GM21825 (cell line): ENCODE results near the gene NHLRC2.

ENCODE experiments used
- ATAC-seq: cut with Tn5 transposase; IDR thresholded peaks from one replicate; pipeline ENCODE4 v1.9.1; 2021; ENCODE audit warnings: mild to moderate bottlenecking, moderate library complexity; ENCODE audit not compliant: unreplicated experiment

NHLRC2 gene

DNA sequence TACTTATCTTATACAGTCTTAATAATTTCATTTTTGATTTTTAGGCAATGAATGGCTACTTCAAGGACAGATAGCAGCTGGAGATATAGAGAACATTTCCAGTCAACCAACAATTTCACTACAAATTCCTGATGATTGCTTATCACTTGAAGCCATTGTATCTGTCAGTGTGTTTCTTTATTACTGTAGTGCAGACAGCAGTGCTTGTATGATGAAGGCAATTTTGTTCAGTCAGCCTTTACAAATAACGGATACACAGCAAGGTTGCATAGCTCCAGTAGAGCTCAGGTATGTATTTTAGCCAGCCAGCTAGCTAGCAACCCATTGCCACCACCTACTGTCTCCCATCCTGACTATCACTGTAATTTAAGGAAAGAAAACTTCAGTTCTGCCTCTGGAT, 53.8 kb downstream of the NHLRC2 start:
- ATAC-seq, result no peak

DNA sequence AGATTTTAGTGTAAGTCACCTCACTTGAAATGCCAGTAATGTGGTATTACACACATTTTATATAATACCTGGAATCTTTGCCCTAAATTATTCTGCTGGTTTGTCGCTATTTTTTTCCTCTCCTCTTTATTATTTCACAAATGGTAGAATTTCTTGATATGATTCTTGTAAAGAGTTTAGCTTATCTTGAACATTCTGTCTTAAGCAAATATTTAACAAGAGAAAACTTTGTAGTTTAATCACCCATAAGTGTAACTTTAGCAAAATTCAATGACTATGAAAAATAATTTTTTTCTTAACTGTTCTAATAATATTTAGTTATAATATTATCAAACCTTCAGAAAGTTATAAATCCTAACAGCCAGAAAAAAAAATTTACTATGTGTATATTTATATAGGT, 56.7 kb downstream of the NHLRC2 start:
- ATAC-seq, result no peak

DNA sequence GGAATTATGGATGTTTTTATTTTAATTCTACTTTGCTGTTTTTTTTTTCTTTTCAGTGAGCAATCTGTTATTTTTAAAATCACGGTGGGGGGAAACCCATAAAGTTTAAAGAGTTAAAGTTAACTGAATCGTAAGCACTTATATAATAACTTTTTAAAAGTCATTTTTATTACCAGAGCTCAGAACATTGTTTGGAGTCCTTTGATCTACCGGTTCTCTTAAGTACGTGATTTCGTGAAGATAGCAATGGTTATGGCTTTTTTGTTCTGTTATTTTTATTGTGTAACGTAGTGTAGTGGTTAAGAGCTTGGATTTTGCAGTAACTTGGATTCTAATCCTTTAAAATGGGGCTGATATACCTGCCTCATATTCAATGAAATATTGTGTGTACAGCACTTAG, 57.4 kb downstream of the NHLRC2 start:
- ATAC-seq, result no peak

DNA sequence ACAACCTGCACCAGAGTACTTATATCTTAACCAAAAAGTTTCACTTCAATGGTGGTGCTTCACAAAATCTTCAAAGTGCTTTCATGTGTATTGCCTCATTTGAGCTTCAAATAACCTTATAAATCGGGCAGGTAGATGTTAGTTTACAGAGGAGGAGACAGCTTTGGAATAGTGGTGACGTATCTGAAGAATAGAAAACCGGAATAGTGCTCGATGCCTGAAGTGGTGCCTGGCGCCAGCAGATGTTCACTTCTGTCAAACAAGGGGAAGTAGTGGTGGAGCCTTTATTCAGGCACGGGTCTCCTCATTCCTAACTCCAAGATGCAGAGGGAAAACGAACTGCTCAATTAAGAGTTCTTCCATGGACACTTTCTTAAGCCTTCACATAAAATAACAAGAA, 58.1 kb downstream of the NHLRC2 start:
- ATAC-seq, result no peak

DNA sequence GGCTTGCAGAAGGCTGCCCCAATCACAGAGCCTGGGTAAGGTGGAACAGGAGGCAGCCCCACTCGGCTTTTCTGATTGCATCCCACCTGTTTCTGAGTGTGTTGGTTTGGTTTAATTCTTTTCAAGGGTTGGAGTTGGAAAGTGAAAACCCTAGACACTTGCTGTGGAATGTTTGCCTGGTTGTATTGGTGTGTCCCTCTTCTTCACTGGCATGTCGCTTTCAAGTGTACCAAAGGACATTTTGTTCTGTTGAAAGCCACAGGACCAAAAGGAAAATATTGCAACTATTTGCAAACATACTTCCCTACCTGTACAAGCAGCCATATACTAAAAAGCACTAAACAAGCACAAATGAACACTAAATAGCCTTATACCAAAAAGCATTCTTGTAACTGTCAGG, 60.5 kb downstream of the NHLRC2 start:
- no peak for ATAC-seq

DNA sequence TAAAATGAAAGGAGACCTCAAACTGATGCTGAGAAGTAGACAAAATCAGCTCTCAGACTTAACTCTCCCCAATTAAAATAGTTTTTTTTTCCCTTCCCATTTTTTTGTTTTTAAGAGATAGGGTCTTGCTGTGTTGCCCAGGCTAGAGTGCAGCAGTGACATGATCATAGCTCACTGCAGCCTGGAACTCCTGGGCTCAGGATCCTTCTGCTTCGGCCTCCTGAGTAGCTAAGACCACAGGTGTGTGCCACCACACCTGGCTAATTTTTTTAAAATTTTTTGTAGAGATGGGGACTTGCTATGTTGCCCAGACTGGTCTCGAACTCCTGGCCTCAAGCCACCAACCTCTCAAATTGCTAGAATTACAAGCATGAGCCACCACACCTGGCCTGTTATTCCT, 61.1 kb downstream of the NHLRC2 start:
- no peak for ATAC-seq

DNA sequence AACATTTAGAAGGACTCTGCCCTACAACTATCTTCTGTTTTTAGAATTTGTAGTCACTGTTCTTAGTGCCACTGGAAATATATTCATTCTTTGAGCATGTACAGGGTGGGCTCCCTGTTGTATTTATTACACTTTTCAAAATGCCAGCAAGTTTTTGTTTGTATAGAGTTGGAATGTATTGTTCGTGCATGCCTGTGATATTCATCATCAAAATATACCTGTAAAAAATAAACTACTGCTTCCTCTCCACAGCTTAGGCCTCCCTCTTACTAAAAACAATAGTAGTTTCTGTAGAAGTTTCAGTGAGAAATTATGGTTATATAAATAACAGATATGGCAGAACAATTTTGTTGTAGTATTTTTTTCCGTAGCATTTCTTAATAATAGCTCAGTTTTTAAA, 61.6 kb downstream of the NHLRC2 start:
- ATAC-seq, result no peak

DNA sequence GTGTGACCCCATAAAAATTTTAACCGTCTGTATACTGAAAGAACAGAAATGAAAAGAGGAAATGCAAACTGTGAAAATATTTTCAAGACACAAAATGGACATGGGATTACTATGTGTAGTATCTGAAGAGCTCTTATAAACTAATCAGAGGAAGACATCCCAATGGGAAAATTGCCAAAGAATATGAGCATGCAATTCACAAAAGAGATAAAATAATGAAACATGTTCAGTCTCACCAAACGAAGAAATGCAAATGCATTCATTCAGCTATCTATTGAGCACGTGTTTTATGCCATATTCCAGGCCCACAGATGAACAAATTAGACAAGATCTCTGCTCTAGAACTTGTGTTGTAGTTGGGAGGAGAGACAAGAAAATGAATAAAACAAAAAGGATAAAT, 63.2 kb downstream of the NHLRC2 start:
- no peak for ATAC-seq

DNA sequence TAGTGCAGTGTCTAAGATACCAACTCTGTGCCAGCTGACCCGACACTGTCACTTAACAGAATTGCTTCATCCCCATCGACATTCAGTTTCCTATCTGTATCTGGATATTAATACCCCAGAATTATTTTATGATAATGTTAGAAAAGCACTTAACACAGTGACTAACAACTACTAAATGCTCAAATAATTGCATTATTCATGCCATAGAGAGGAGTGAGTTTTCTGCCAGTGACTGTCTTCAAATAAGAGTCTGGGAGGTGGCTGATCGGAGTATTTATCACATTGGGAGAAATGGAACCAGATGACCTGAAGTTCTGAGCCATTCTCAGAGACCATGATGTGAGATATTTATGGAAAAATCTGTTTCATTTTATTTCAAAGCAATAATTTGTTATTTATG, 65.7 kb downstream of the NHLRC2 start:
- ATAC-seq, result no peak

DNA sequence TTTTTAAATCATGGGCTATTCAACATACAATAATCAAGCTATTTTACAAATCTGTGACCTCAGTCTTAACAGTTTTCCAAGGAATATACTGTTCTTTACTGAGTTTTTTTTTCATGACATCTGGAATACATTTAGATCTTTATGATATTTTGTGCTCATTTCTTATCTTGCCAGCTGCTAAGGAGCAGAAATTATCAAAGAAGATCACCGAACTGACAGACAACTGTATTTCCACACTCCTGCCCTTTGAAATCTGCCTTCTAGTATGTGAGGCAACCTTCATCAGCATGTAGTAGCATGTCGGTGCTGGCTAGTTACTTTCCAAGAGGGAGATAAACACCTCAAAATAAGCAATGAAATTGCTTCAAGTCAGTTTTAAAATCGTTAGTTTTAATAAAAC, 66.4 kb downstream of the NHLRC2 start:
- ATAC-seq, result no peak

DNA sequence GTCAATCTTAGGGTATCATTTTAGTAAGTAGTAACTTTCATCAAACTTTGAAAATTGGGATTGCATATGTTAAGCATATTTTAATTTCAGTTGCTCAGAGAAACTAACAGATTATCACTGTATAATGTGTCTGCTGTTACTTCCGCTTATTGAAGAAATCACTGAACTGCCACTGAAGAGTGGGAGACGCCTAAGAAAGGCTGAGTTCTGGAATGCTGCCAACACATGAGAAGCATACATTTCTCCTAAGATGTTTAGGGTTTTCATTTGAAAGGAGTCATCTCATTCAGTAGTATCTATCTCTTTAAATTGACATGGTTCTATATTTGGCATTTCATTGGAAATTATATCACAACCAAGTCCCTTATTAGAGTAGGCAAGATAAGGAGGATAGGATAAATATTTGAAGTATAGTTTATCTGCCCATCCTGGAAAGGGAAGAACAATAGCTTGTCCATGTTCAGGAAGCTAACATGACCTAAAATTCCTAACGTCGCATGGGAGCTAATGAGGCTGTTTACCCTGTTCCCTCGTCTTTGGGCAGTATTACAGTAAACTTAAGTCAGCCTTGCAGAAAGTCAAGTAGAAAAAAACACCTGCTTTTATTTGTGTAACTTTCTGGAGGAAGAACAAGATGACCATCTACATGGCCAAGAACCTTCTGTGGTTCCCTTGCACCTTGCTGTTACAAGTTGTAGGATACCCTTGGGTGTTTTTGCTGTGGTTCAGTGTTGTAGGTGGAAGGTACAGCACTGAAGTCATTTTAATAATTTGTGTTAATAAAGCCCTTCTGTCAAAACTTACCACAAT, 67.3 kb downstream of the NHLRC2 start:
- no peak for ATAC-seq

DNA sequence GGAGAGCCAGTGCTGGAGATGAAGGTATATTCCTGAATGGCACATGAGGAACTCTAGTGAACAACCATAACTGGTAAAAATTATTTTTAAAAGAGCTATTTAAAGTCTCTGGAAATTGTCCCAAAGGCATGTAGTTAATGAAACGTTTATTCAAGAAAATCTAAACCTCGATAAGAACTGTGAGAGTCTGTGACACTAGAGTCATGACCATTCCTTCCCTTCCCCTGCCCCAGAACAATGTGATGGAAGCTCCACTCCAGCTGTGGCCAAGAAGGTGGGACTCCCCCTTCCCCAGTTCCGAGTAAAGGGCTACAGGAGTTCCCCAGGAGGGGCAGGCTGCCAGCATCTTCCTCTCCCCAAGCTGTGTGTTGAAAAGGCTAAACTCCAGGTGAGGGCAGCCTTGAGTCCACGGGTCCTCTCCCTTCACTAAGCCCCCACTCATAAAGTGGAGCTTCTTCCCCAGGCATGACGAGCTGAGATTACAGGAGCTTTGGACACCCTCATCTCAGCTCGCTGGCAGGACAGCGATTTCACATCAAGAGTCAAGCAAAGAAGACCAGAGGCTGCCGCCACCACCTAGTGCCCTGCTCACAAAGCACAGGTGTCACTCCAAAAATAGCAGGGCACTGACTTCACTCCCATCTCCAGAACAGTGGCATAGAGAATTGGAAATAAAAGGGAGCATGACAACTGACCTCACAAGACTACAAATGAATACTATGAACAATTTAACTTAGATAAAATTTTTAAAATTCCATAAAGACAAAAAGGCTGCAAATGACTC, 68.5 kb downstream of the NHLRC2 start:
- no peak for ATAC-seq

DNA sequence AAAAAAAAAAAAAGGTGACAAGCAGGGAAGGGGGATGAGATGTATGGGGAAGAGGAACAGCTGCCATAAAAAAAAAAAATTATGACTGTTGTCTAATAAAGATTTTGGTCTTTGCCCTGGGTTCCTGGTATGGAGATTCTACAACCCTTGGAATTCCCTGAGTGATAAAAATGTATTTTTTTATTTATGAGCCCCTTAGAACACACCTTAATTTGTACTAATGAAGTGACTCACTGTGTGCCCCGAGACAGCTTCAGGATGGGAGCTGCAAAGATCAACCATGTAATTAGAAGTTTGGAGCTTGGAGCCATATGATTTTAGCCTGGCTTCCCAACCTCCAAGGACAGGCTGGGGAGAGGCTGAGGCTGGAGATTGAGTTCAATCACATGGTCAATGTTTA, 69.7 kb downstream of the NHLRC2 start:
- no peak for ATAC-seq

DNA sequence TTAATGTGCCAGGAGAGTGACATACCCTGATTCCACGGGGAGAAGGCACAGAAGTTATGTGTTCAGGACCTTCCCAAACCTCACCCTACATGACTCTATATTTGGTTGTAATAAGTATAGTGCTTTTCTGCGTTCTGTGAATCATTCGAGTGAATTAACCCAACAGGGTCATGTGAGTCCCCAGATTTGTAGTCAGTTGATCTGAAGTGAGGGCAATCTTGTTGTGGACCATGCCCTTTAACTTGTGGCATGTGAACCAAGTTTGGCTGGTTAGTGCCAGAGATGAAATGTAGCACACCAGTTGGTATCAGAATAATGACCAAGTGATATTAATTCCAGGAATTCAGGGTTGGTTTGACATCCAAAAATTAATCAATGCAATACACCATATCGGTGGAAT, 70.2 kb downstream of the NHLRC2 start:
- no peak for ATAC-seq

DNA sequence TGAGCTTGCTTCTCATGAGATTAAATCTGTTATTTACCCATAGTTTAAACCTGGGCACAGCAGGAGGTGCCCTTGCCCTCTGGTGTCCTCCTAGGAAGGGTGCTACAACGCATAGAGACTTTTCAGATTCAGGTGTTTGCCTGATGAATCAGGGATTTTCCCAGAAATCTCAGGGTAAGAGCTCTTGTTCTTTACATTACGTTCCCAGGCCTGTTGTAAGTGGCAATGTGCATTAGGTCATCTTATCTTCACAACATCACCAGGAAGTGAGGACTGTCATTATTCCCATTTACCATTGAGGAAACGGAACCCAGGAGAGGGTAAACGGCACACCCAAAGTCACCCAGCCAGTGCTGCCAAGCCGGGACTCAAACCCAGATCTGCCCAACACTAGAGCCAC, 73.0 kb downstream of the NHLRC2 start:
- ATAC-seq, result no peak

DNA sequence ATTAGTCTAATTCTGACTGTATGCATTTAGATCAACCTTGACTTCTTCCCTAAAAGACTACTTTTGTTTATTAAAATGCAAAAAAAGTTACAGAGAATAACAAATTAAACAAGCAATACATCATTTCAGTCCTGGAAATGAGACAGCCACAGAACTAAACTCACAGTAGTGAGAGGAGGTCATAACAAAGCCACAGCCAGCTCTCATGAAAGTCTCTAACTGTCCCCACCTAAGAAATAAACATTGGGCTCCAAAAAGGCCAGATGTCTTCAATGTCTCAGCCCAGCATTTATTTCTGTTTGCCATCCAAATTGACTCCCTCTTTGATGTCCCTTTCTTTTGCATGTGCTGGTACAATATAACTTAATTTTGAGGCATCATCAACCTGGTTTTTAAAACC, 74.4 kb downstream of the NHLRC2 start:
- ATAC-seq, result no peak

DNA sequence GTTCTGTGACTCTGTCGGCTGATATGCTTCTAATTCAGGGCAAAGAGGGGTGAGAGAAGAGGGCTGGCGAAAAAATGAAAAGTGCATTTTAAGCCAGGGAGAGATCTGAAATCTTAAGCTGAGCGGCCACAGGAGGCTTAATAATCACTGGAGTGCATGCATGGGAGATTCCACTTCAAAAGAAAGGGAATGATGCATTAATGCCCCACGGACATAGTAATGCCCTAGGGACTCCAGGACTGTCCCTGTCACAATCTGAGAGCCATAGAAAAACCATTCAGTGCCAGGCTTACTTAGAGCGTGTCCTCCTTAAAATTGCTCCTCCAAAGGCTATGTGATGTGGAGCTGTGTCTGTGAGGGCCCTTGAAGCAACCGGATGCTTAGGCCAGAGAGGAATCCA, 75.1 kb downstream of the NHLRC2 start:
- ATAC-seq, result no peak

DNA sequence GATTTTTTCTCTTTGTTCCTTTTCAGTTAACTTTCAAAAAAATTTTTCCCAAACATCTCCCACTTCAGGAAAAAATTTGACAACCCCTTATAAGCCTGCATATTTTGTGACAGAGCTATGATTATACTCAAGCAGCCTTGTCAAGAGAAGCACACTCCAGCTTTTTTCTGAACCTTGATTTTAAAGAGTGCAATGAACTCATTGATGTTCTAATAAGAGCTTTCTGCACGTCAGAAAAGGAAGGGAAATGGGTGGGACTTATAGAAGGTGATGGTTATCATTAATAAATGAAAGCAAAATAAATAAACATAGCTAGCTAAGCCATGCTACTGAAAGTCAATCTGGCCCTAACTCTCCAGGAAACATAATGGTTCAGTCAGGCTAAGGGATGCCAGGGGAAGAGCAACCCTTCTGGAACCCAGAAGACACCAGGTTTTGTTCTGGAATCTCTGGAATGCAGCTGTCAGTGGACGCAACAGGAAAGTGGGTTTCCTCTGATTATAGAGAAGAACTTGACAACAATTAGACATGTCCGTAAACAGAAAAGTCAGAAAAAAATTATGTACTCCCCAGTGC, 76.1 kb downstream of the NHLRC2 start:
- no peak for ATAC-seq

DNA sequence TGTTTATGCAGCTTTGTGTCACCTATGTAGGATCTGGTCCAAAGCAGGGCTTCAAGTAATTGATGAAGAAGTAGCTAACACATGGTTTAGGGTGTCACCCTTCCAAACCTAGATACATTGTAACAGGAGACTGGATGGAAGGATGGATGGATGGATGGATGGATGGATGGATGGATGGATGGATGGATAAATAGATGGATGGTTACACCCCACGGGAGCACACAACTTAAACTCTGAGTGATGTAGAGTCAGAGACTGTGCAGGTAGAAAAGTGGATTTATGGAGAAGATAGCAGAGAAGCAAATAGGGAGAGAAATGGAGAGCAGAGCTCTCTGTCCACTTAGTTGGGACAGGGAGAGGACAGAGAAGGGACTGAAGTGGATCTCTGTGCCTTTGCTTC, 78.4 kb downstream of the NHLRC2 start:
- no peak for ATAC-seq

DNA sequence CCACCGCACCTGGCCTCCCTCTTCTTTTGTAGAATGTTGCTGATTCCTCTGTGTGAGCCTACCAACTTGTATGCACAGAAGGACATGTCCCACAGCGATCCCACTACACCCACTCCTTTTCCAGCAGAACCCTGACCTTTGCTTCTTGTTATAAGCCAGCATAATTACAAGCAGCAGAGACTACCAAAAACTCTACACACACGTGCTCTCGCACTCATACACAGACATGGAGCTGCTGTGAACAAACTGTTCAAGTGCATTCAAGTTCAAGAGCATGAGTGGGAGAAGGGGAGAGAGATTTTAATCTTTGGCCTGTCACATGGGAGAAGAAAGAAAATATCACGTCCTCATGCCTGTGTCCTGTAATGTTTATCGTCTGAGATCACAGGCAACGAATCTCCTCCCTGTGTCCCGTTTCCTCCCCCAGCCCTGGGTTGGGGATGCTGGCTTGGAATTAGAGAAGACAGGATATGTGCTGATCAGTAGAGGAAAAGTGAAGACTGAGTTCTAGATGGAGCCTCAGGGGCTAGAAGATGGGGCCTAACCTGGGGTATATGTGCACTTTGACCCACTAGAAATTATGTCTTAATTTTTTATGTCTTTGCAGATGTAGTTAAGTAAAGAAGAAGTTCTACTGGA, 79.6 kb downstream of the NHLRC2 start:
- no peak for ATAC-seq

DNA sequence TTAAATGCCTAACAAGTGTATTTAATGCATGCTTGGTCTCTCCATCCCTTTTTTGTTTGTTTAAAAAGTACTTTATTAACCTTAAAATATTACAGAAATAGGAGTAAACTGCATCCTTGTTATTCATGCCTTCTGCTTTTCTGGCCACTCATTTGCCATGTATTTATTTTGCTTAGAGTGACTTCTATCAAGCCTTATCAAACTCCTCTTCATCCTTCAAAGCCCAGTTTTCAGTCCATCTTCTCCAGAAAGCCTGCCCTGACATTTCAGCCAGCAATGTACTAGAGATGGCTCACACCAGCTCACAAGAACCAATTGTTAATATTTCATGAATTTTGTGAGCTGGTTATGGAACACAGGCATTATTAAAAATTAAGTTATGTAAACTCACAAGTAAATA, 82.8 kb downstream of the NHLRC2 start:
- no peak for ATAC-seq

DNA sequence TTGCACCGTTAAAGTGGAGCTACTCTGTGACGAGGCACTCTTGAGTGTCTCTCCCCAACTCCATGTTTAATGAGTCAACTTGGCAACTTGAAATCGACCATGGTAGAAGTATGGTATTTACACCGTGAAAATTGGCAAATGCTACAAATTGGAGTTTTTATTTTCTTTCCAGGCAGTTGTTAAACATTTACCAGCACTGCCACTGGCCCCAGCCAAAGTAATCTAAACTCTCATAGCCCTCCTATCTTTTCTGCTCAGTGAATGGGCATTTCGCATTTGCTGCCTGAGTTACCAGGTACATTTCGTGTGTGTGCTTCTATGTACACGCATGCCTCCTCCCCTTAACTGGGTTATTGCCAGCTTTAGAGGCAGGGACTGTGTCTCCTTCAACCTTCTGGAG, 83.3 kb downstream of the NHLRC2 start:
- no peak for ATAC-seq
